ENCODE measurements around the gene FIGN.

DNA sequence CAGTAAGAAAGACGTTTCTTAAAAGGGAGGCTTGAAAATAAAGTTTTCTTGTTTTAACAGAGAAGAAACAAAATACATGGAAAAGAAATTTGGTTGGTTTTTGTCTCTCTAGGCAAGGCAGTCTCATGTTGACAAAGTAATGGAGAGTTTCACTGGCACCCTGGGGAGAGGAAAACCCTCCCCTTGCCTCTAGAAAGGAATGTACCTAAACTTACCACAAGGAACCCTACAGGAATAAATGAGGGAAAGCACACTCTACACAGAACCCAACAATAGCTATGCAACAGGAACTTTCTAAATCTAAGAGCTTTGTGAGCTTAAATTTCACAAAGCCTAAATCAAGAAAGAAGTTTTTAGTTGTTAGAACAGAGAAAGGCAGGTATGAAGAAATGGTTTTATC lies 37.0 kb downstream of the FIGN start:
- TF ChIP-seq, protein P1, sequence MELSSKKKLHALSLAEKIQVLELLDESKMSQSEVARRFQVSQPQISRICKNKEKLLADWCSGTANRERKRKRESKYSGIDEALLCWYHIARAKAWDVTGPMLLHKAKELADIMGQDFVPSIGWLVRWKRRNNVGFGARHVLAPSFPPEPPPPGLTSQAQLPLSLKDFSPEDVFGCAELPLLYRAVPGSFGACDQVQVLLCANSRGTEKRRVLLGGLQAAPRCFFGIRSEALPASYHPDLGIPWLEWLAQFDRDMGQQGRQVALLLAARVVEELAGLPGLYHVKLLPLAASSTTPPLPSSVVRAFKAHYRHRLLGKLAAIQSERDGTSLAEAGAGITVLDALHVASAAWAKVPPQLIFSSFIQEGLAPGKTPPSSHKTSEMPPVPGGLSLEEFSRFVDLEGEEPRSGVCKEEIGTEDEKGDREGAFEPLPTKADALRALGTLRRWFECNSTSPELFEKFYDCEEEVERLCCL (CRISPR knock-in tag; IDR thresholded peaks at IDR 0.05; ENCODE audit: borderline replicate concordance) = no peak
- TF ChIP-seq ZKSCAN5 (CRISPR knock-in tag; IDR thresholded peaks at IDR 0.05) = no peak
- TF ChIP-seq, protein P2, sequence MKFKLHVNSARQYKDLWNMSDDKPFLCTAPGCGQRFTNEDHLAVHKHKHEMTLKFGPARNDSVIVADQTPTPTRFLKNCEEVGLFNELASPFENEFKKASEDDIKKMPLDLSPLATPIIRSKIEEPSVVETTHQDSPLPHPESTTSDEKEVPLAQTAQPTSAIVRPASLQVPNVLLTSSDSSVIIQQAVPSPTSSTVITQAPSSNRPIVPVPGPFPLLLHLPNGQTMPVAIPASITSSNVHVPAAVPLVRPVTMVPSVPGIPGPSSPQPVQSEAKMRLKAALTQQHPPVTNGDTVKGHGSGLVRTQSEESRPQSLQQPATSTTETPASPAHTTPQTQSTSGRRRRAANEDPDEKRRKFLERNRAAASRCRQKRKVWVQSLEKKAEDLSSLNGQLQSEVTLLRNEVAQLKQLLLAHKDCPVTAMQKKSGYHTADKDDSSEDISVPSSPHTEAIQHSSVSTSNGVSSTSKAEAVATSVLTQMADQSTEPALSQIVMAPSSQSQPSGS (CRISPR knock-in tag; IDR thresholded peaks at IDR 0.05) = no peak
- TF ChIP-seq KDM1A (CRISPR knock-in tag; IDR thresholded peaks at IDR 0.05) = no peak
- TF ChIP-seq, protein P3, sequence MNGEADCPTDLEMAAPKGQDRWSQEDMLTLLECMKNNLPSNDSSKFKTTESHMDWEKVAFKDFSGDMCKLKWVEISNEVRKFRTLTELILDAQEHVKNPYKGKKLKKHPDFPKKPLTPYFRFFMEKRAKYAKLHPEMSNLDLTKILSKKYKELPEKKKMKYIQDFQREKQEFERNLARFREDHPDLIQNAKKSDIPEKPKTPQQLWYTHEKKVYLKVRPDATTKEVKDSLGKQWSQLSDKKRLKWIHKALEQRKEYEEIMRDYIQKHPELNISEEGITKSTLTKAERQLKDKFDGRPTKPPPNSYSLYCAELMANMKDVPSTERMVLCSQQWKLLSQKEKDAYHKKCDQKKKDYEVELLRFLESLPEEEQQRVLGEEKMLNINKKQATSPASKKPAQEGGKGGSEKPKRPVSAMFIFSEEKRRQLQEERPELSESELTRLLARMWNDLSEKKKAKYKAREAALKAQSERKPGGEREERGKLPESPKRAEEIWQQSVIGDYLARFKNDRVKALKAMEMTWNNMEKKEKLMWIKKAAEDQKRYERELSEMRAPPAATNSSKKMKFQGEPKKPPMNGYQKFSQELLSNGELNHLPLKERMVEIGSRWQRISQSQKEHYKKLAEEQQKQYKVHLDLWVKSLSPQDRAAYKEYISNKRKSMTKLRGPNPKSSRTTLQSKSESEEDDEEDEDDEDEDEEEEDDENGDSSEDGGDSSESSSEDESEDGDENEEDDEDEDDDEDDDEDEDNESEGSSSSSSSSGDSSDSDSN (CRISPR knock-in tag; IDR thresholded peaks at IDR 0.05) = no peak
- TF ChIP-seq CBX1 (IDR thresholded peaks at IDR 0.05; ENCODE audit: low read depth) = no peak

Data from HepG2 (cell line).